ENCODE results near the gene ANKFN1.

The ANKFN1 gene

GRCh38 chr17:56424543-56425044 is 271.3 kb downstream of the ANKFN1 start:
- TF ChIP-seq CTCF (IDR thresholded peaks at IDR 0.05; ENCODE audit: borderline replicate concordance, control extremely low read depth, extremely low read depth, insufficient read depth, missing control alignments) = no peak
- DNase-seq (ENCODE audit: low spot score) = peak; percentile 31
- in situ Hi-C loops (cut with MboI; ENCODE audit: low sequenced_read_pairs, unreplicated experiment) = no loop called here

DNA sequence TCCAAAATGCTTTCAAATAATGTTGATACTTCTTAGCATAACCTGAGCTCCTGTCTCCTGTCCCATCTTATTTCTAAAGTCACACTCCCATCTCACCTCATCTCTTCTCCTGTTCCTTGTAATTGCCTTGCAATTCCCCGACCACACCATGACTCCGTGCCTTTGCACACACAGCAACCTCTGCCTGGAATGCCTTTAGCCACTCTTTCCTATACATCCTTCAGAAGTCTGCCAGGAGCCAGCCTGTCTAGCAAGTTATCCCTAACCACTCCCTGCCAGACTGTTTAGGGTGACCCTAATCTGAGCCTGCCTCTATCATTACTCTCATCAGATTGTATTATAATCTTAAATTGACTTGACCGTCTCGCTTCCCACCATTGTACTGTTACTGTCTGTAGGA is 272.2 kb downstream of the ANKFN1 start:
- in situ Hi-C loops (cut with MboI; ENCODE audit: low sequenced_read_pairs, unreplicated experiment) = no loop called here
- no peak for DNase-seq (ENCODE audit: low spot score)
- TF ChIP-seq CTCF (IDR thresholded peaks at IDR 0.05; ENCODE audit: borderline replicate concordance, control extremely low read depth, extremely low read depth, insufficient read depth, missing control alignments) = no peak

- in situ Hi-C loops (cut with MboI; ENCODE audit: low sequenced_read_pairs, unreplicated experiment) = no loop called here
- no peak for TF ChIP-seq CTCF (IDR thresholded peaks at IDR 0.05; ENCODE audit: borderline replicate concordance, control extremely low read depth, extremely low read depth, insufficient read depth, missing control alignments)
- DNase-seq (ENCODE audit: low spot score) = no peak
These were observed 273.6 kb downstream of the ANKFN1 start for GRCh38 chr17:56426901-56427300.

DNA sequence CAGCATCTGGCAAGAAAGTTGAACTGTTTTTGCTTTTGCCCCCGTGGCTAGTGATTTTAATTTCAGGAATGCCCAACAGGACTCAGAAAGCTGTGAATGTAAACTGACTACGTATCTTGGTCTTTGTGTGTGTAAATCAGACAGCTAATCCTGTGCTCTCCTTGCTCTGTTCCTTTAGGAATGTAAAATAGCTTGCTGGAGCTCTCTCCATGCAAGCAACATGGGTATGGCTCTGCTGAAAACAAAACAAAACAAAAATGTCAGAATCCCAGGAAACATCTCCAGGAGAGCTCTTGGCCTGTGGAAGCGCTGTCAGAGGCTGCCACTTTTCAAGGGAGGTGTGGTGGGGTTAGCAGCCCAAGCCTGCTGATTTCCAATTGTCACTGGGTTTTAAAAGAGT is 278.5 kb downstream of the ANKFN1 start:
- in situ Hi-C loops (cut with MboI; ENCODE audit: low sequenced_read_pairs, unreplicated experiment) = no loop called here
- TF ChIP-seq CTCF (IDR thresholded peaks at IDR 0.05; ENCODE audit: borderline replicate concordance, control extremely low read depth, extremely low read depth, insufficient read depth, missing control alignments) = no peak
- DNase-seq (ENCODE audit: low spot score) = no peak

DNA sequence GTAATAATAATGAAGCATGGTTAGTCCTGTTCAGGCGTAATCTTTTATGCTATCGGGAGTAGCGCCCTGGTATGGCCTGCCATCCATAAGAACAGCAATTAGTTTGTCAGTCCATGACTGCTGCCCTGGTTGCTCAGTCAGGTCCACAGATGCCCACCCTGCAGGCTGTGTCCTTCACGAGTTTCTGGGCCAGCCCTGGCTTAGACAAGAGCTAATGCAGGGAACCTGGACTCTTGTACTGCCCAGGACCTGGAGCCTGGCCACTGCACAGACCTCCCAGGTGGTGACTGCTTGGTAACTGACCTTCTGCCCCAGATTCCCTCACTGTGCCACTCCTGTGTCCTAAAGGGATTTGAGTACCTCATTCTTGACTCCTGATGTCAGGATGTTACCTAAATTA is 279.2 kb downstream of the ANKFN1 start:
- no peak for TF ChIP-seq CTCF (IDR thresholded peaks at IDR 0.05; ENCODE audit: borderline replicate concordance, control extremely low read depth, extremely low read depth, insufficient read depth, missing control alignments)
- in situ Hi-C loops (cut with MboI; ENCODE audit: low sequenced_read_pairs, unreplicated experiment) = no loop called here
- no peak for DNase-seq (ENCODE audit: low spot score)

DNA sequence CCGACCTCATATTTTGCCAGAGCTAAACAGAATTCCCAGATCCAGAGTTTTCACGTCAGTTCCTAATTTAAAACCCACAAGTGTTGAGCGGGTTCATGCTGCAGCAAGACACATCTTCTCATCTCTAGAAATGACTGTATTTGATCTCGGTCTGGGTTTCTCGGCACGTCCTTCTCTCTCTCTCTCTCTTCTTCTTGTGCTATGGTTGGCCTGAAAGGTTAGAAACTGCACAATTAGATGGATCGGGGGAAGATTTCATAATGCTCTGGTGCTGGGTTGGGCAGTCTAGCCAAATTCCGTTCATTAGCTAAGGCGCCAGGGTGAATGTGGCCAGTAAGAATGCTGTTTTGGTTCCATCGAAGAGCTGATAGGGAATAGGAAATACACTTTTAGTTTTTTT is 281.3 kb downstream of the ANKFN1 start:
- in situ Hi-C loops (cut with MboI; ENCODE audit: low sequenced_read_pairs, unreplicated experiment) = no loop called here
- DNase-seq (ENCODE audit: low spot score) = no peak
- TF ChIP-seq CTCF (IDR thresholded peaks at IDR 0.05; ENCODE audit: borderline replicate concordance, control extremely low read depth, extremely low read depth, insufficient read depth, missing control alignments) = no peak

DNA sequence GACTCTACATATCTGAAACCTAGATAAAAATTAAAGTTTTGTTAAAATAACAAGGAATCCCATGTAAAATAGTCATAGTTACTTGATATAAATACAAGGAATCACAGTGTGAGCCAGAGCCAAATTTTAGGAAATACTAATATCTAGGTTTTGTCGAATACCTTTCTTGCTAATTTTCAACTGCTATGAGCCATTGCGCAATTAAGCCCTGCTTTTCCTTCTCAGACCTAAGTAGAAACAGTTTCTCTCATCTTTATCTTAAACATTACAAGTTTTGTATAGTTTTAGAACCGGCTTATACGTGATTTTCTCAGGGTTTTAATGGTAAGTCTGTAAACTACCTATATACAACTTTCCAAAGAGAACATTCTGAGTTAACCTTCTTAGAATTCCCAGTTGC is 282.9 kb downstream of the ANKFN1 start:
- TF ChIP-seq CTCF (IDR thresholded peaks at IDR 0.05; ENCODE audit: borderline replicate concordance, control extremely low read depth, extremely low read depth, insufficient read depth, missing control alignments) = no peak
- in situ Hi-C loops (cut with MboI; ENCODE audit: low sequenced_read_pairs, unreplicated experiment) = no loop called here
- DNase-seq (ENCODE audit: low spot score) = no peak

All from GM13976 (cell line).